Measurements from ENCODE around the gene GPR173.

Gene GPR173

DNA sequence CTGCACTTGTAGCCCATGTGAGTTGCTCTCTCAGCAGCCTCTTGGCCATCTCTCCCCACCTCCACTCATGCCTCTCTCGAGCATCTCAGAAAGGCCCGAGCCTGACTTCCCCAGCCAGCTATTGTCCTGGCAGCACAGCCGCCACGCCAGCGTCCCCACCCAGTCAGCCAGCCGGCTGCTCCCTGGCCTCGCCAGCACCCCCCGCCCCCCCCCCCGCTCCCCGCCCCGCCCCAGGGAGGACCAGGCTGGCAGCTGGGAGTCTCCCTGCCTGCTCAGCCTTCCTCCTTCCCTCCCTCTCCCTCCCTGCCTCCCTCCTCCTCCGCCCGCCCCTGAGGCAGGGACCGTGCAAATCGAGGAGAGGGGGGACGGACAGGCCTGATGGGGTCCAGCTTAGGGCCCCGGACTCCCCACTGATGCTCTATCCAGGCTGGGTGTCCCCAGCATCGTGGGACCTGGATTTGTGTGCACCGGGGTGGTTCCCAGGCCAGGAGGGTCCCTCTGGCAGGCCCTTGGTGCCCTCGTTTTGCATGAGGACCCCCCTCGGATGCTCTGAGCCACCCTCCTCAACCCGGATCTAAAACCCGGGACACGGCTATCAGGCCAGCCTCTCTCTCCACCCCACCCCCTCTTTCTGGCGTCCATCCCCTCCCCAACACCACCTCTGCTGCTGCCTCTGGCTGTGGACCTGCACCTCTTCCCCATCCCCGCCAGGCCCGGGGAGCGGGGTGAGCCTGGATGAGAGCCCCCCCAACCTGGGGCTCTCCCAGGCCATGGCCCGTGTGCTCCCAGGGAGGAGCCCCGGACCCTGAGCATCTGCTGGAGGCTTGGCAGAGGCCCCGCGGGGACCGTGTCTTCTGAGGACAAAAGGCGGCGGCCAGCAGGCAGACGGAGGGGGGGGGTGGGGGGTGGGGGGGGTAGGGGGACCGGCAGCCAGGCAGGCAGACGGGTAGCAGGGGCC lies at the start of gene GPR173:
GPR173 (plus strand) TSS at position 621 of the 958 bp plus-strand sequence. CDS start 27,833 bp downstream, outside the sequence.
- no peak for DNase-seq

- no peak for DNase-seq
These were observed 48.0 kb upstream of the GPR173 start for GRCh38 chrX:53000447-53001135.

GRCh38 chrX:53001958-53002357 lies 46.6 kb upstream of the GPR173 start:
- no peak for DNase-seq

GRCh38 chrX:53003111-53003510 lies 45.5 kb upstream of the GPR173 start:
- DNase-seq: no peak

- no peak for DNase-seq
These were observed 44.6 kb upstream of the GPR173 start for GRCh38 chrX:53004038-53004437.

GRCh38 chrX:53004811-53005210 lies 43.8 kb upstream of the GPR173 start:
- DNase-seq: no peak

DNA sequence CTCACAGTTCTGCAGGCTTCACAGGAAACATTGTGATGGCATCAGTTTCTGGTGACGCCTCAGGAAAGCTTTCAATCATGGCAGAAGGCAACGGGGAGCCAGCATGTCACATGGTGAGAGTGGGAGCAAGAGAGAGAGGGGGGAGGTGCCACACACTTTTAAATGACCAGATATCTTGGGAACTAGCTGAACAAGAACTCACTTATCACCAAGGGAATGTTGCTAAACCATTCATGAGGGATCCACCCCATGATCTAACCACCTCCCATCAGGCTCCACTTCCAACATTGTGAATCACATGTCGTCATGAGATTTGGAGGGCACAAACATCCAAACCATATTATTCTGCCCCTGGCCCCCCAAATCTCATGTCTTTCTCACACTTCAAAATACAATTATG lies 43.3 kb upstream of the GPR173 start:
- no peak for DNase-seq

GRCh38 chrX:53009032-53009431 lies 39.6 kb upstream of the GPR173 start:
- no peak for DNase-seq

DNA sequence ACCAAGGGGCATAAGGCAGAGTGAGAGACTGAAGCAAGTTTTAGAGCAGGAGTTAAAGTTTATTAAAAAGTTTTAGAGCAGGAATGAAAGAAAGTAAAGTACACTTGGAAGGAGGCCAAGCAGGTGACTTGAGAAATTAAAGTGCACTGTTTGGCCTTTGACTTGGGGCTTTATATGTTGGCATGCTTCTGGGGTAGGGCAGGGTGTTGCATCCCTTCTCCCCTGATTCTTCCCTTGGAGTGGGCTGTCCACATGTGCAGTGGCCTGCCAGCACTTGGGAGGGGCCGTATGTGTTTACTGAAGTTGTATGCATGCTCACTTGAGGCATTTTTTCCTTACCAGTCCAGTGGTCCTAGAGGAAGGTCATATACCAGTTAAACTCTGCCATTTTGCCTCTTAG lies 35.3 kb upstream of the GPR173 start:
- DNase-seq: no peak

DNA sequence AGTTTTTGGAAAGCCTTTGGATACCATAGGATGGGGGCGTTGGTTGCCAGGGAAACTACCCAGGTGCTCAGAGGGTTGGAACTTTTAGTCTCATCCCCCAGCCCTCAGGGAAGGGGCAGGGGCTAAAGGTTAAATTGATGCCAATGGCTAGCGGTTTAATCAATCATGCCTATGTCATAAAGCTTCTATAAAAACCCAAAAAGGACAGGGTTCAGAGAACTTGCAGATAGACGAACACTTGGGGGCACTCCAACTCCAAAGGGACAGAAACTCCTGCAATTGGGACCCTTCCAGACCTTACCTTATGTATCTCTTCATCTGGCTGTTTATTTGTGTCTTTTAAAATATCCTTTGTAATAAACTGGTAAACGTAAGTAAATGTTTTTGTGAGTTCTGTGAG lies 30.0 kb upstream of the GPR173 start:
- DNase-seq: no peak

DNA sequence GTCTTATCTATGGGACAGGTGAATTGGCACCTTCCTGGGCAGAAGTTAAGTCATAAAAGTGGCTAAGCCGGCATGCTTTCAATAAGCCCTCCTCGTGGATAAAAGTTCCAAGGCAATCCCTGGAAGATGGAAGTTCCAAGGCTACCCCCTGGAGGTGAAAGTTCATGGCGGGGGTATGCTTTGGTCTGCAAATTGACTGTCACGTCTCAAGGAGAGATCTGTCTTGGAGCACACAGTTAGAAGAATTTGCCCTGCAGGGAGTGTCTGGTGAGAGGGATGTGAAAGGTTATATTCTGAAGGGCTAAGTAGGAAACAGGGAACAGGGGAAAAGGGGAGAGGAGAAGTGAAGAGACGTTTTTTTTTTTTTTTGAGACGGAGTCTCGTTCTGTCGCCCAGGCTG lies 26.2 kb upstream of the GPR173 start:
- DNase-seq: no peak

DNA sequence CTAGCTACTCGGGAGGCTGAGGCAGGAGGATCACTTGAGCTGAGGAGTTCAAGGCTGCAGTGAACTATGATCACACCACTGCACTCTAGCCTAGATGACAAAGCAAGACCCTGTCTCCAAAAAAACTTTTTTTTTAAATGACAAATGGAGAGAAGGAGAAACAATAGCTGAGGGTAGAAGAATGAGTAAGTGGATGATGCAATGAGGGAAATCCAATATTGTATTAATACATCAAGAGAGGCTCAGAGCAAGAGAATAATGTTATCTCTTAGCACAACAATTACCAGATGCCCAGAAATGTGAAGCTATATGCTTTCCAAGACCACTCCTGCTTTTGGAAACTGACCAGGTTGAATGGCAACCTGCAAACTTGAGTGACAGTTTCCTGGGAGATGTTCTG lies 19.9 kb upstream of the GPR173 start:
- DNase-seq: no peak

- no peak for DNase-seq
These were observed 17.2 kb upstream of the GPR173 start for GRCh38 chrX:53031380-53031779.

DNA sequence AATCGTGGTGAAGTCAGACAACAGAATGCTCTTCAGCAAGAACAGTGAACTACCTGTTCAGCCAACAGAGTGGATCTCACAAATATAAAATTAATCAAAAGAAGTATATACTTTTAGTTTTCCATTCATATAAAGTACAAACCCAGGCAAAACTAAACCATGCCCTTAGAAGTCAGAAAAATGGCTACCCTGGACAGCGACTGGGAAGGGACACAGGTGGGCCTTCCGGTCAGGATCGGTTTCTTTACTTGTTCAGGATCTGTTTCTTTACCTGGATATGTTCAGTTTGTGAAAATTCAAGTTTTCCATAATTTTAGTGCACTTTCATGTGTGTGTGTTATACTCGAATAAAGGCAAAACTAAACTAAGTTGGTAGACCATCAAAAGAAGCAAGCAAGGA lies 12.4 kb upstream of the GPR173 start:
- DNase-seq: no peak

GRCh38 chrX:53039236-53039635 lies 9.4 kb upstream of the GPR173 start:
- no peak for DNase-seq

DNA sequence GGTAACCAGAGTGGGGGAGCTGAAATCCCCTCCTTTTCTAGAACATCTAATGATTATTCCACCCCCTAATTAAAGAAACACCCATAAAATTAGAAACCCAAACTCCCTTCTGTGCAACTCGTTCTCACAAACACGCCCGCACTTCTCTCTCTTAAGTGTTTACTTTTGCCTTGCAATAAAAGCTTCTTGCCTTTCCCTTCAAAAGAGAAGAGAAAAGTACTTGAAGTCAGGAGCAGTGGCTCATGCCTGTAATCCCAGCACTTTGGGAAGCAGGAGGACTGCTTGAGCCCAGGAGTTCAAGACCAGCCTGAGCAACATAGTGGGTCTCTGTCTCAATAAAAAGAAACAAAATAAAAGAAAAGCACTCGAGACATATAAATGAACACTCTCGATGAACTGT lies 3.6 kb upstream of the GPR173 start:
- DNase-seq: no peak

DNA sequence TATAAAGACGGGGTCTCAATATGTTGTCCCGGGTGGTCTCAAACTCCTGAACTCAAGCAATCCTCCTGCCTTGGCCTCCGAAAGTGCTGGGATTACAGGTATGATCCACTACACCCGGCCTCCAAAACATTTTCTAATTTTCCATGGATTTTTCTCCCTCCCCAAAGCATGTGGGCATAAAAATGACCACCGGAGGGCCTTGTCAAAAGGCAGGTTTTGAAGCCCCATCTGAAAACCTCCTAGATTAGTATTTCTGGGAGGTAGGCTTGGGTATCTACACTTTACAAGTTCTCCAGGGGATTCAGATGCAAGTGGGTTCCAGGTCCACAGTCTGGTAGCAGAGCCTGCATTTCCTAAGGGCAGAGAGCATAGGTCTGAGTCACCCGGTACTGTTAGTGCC lies 1.4 kb upstream of the GPR173 start:
- DNase-seq: no peak

DNA sequence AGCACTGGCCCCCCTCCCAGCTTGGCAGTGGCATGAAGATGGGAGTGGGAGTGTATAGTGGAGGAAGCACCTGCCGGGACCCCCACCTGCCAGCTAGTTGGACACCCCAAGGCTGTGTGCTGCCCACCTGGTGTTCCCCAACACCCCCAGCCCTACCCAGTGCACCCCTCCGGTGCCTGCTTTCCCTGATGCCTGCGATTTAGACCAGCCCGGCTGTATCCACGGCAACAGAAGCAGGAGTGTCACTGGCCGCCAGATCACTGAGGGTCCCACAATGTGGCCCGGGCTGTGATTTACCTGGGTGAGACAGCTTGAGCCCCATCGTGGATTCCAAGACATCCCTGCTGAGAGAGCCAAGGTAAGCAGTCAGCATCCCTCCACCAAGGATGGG lies 533 bp downstream of the GPR173 start:
- no peak for DNase-seq

DNA sequence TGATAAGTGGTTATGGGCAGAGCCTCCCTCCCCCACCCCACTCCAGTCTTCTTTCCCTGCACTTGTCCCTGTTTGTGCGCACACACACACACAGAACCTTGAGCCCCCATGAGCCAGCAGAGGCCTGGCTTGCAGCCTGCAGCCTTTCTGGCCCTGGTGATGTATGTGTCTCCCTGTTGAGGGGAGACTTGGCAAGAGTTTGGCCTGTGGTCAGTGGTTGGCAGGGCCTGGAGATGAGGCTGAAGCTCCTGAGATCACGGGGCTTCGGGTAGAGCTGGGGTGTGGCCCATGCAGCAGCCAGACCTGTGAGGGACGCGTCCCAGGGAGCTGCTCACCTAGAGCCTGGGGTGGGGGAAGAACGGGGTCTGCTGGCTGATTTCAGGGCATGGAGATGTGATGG lies 2.3 kb downstream of the GPR173 start:
- DNase-seq: no peak

DNA sequence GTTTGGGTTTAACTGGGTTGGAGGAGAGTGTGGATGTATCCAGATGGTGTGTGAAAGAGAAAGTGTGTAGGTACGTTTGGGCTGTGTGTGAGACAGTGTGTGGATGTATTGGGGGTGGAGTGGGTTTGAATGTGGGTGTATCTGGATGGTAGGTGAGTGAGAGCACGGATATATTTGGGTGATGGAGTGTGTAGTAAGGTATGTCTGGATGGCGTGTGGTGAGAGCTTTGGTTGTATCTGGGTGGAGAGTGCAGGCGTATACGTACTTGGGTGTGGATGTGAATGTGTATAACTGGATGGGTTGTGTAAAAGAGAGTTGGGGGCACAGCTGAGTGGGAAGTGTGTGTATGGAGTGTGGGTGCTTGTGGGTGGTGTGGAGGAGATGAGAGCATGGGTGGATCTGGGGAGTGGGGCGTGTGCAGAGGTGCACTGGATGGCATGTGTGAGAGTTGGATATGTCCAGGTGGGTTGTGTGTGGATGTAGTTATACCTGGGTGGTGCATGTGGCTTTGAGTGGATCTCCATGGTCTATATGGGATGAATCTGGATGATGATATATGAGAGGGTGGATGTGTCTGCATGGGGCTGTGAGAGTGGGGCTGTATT lies 6.8 kb downstream of the GPR173 start:
- no peak for DNase-seq

DNA sequence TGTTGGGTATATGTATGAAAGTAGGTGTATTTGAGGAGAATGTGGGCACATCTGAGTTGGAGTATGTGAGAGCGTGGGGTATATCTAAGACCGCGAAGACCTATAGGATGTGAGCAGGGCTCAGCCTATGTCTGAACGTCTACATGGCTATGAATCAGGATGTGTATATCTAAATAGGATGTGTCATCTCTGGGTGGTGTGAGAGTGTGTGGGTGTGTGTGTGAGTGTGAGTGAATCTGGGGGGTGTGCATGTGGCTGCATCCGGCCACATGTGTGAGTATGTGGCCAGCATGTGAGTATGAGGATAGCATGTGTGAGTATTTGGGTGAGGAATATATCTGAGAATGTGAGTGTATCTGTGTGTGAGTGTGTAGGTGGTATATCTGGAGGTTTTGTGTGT lies 7.7 kb downstream of the GPR173 start:
- no peak for DNase-seq

DNA sequence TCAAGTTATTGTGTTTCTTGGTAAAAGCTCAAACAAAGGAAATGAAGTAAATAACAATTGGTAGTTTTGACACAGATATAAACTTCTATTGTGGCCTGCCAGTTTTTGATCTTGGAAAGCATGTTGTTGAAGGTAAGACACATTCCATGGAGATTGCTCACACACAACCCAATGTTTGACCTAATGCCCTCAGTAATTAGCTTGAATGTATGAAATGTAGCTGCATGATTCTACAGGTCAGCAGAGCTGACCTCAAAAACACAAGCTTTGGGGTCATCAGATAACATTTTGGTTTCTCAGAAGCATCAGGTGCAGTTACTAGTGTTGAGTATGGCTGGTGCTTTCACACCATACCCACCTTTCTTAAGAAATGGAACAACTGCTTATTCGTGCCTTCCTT lies 16.5 kb downstream of the GPR173 start:
- DNase-seq: no peak

DNA sequence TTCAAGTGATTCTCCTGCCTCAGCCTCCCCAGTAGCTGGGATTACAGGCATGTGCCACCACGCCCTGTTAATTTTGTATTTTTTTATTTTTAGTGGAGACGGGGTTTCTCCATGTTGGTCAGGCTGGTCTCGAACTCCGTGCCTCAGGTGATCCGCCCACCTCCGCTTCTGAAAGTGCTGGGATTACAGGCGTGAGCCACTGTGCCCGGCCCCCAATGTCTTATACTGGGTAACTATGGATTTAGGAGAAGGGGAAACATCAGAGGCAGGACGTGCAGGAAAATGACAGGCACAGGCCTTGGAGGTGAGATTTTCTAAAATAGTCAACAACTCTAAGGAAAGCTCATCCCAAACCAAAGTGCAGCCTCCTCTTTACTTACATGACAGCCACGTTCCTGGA lies 22.5 kb downstream of the GPR173 start:
- no peak for DNase-seq
